HG03095 (cell line): ENCODE data around the gene TNNT2.

Experiments used
- ATAC-seq: cut with Tn5 transposase; IDR thresholded peaks from one replicate; pipeline ENCODE4 v1.9.1; 2021; ENCODE audit warnings: moderate library complexity; ENCODE audit not compliant: unreplicated experiment

TNNT2 gene

GRCh38 chr1:201379733-201380242, 2.3 kb upstream of the TNNT2 start:
- no peak for ATAC-seq

- no peak for ATAC-seq
Observed at GRCh38 chr1:201378804-201379203, 1.3 kb upstream of the TNNT2 start.

GRCh38 chr1:201376464-201377374, 761 bp downstream of the TNNT2 start:
- no peak for ATAC-seq

DNA sequence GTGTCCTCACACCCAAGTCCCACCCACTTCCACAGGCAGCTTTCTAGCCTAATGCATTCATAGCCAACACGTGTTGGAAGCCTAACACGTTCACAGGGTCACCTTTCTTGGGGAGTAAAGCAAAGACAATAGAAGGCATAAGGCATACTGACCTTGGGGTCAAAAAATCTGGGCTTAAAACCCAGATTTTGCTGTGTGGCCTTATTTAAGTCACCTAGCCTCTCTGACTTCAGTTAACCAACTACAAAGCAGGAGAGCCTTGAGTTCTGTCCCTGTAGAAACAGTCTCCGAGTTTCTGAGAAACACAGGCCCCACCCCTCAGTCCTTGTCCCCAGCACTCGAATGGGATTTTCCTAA, 1.4 kb downstream of the TNNT2 start:
- ATAC-seq = no peak

- no peak for ATAC-seq
Observed at GRCh38 chr1:201375169-201375568, 2.3 kb downstream of the TNNT2 start.

DNA sequence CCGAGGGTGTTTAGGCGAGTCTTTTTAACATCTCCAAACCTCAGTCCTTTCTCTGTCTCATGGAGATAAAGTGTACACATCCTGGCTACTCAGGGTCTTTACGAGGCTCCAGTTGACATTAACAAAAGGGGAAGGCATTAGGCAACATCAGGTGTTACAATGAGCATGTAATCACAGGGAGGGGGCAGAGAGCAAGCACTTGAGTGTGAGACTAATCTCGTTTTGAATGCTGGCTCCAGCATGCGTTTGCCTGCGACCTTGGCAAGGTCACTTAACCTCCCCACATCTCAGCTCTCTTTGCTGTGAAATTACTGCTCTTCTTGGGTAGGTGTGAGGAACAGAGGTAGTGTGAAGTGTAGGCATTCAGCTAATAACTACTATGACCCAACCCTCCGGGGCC, 3.1 kb downstream of the TNNT2 start:
- no peak for ATAC-seq

- no peak for ATAC-seq
Observed at GRCh38 chr1:201371792-201372191, 5.7 kb downstream of the TNNT2 start.

- no peak for ATAC-seq
Observed at GRCh38 chr1:201371276-201371675, 6.2 kb downstream of the TNNT2 start.

DNA sequence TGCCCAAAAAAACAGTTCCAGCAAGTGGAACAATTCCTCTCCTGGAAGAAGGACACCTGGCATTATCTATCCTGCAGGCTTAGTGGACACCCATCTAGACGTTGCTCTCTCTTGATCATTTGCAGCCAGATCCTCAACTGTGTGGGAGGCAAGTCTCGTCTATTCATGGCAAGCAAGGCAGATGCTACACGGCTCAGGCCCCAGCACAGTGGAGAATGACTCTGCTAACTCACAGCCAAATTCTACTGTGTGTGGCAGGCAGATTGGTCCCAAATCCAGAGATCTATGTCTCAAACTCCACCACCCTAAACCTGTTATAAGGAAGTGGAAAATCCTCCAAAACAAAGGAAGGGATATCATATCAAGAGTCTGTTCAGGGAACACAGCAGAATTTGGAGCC, 7.0 kb downstream of the TNNT2 start:
- no peak for ATAC-seq

DNA sequence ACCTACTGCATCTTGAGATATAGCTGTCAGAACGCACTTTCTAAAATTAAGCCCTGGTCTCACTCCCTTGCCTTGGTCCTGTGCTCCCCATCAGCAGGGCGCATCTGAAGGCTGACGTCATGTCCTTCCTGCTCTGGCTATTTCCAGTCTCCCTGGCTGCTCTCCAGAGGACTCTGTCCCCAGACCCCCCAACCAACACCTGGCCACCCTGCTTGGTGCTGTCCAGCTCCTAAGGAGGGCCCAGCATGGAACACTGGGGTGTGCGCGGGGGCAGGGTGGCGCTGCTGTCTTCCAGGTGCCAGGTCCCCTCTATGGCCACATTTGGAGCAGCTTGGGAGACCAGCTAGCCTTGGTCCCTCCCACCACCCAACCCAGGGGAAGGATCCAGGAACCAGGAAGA, 8.3 kb downstream of the TNNT2 start:
- ATAC-seq = no peak

DNA sequence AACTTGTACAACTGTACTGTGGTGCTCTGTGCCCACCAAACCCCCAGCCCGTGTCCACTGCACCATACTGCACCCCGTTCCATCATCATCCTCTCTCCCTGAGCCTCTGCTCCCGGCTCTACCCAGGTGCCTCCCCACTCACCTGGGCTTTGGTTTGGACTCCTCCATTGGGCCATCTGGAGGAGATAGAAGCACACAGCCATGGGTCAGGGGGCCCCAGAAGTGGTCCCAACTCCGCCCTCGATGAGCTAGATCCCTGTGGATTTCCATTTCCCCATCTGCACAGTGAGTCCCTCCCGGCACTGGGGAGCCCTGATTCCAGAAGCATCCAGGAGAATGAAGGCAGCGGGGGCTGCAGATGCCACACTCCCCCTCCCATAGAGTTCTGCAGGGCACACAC, 10.8 kb downstream of the TNNT2 start:
- ATAC-seq = no peak

DNA sequence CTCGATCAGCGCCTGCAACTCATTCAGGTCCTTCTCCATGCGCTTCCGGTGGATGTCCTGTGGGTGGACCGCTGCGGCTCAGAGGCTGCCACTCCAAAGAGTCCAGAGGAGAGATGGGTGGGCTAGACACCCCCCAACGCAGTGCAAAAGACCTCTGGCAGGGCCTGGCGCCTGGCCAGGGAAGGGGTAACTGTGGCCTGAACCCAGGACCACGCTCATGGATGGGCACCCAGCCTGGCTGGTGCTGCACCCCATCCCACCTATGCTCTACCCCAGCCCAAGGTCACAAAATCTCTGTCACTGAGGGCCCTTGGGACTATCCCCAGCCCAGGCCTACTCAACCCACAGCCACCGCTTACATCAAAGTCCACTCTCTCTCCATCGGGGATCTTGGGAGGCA, 12.2 kb downstream of the TNNT2 start:
- no peak for ATAC-seq

- ATAC-seq = no peak
Observed at GRCh38 chr1:201364808-201365105, 12.7 kb downstream of the TNNT2 start.

- ATAC-seq = no peak
Observed at GRCh38 chr1:201363467-201363866, 14.0 kb downstream of the TNNT2 start.

DNA sequence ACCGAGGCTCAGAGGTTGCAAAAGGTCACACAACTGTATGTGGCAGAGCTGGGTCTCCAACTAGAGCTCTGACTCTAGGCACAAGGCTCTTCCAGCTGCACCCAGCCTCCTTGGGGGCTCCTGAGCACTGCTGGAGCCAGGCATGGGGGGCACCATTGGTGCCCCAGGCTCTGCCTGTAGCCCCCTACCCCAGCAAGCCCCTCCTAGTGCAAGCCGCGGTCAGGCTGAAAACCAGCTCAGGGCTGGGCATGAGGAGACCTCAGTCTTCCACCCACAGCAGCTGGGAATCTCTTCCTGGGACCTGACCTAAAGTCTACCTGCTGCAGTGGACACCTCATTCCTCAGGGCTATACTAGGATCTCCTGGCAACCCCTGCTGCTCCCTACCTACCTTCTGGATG, 14.6 kb downstream of the TNNT2 start:
- no peak for ATAC-seq

DNA sequence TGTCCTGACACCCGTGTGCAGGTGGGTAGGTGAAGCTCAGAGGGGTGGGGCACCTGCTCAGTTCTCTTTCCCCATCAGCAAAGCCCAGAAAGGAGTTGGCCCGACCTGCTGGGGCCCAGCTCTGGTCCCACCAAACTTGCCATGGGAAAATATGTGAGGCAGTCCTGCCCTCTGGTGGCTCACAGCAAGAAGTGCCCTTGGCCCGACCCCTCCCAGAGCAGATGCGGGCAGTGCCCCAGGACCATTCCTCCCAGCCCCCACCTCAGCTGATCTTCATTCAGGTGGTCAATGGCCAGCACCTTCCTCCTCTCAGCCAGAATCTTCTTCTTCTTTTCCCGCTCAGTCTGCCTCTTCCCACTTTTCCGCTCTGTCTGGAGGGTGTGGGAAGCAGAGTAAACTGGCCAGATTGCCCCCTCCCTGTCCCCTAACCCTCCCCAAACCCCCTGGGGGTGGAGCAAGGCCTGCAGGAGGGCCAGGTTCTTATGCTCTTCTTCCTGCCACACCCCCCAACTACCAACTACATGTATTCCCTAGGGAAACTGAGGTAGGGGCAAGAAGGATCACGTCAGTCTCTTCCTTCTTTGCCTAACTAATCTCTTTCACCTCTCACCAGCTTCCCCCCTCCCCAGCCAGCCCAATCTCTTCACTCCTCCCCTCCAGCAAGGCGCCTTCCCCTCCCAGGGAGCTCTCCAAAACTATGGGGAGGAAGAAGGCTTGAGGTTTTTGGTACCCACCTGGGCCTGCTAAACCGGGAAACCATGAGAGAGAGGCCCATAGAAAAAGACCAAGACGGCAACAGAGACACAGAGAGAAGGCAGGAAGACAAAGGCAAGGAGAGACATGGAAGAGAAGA, 15.6 kb downstream of the TNNT2 start:
- ATAC-seq = no peak

DNA sequence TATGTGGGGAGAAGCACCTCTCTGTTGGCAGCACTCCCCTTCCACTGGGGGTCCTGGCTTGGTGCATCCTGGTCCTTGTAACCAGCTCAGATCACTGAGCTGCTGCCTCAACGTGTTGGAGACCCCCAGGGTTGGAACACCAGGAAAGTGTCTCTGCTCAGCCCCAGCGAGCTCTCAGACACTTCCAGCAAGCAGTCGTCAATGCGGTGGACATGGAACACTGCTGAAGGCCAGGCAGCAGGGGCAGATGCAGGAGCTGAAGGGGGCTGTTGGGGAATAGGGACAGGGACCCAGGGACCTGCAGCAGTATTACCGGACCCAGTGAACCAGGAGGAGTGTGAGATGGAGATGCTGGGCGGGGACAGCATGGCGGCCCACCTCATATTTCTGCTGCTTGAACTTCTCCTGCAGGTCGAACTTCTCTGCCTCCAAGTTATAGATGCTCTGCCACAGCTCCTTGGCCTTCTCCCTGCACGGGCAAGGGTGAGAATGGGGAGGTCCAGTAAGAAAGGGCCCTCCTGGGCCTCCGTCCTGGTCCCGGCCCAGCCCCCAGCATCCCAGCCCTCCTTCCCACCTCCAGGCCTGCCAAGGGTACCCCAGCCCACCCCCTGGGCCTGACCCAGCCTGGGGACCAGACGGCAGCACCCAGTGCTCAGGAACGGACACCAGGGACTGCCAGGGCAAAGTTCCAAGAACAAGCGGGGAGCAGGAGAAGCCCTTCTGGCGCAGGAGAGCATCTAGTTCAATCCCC, 16.4 kb downstream of the TNNT2 start:
- no peak for ATAC-seq

DNA sequence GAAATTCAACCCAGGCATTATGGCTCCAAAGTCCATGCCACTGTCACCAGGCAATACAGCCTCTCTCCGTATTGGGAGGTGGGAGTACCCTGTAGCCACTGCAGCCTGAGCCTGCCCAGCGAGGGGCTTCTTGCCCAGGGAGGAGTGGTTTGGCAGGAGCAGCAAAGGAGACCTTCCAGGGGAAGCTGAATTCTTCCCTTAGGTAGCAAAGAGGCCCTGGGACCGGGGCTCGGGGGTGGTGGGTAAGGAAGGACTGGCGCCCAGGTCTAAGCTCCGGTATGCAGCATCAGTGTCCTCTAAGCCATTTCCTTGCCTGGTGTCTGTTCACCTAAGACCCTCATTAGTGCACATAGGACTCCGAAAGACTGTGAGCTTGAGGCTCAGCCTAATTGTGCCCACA, 17.0 kb downstream of the TNNT2 start:
- ATAC-seq = no peak

DNA sequence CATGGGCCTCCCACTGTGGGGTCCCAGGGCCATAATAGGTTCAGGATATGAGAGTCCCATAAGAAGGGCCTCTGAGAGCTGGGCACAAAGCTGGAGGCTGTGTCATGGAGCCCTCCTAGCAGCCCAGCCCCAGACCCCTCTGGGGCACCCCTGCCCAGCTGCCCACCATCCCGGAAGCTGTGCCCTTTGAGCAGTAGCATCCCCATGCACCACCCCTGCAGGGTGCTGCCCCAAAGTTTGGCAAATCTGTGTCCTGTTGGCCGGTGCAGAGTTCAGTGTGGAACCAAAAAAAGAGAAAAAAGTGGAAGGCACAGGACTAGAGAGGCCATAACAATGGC, 17.6 kb downstream of the TNNT2 start:
- no peak for ATAC-seq

DNA sequence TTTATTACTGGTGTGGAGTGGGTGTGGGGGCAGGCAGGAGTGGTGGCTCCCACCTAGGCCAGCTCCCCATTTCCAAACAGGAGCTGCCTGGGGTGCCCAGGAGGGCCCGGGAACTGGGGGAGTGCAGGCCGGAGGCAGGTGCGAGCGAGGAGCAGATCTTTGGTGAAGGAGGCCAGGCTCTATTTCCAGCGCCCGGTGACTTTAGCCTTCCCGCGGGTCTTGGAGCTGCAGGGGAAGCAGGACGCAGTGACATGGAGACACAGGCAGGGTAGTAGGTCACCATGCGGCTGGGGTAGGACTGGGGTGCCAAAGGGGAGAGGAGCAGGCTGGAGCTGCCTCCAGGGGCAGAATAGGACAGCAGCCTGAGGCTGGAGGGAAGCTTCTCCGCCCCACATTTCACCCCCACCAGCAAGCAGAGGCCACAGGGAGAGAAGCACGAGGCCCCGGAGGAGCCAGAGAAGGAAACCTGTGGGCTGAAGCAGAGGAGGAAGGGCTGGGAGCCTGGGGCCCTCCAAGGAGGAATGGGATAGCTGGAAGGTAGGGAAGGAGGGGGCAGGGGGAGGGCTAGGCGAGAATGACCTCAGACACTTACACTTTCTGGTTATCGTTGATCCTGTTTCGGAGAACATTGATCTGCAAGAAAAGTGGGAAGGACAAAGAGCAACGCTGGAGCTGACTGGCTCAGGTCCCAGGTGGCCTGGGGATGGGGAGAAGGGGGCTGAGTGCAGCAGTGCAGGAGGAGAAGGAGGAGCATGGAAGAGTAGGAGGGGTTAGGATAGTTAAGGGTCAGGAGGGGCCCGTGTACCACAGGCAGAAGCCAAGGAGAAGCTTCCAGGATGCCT, 18.2 kb downstream of the TNNT2 start:
- no peak for ATAC-seq

GRCh38 chr1:201358596-201358995, 18.9 kb downstream of the TNNT2 start:
- no peak for ATAC-seq
